Skin of body (tissue), 2 donors: ENCODE data around the gene ADARB2. TPM values are rescaled to one million over a fixed set of nuclear protein-coding genes. Genes with fewer than 3 reads are reported as not detected.

ENCODE experiments used
- DNase-seq: peaks from one replicate; lab custom pipeline; 2025; lab: John Stamatoyannopoulos, UW
- total RNA-seq: library from RNA; depleted of rRNA; stranded (reverse); fragments of >200 nt; gene quantifications from one replicate; pipeline ENCODE4 v1.2.3, GENCODE V29; 2014

ADARB2 gene
- total RNA-seq, 1 donor from 2014 or later = 0.10 TPM

GRCh38 chr10:1596482-1597099 is 140.7 kb downstream of the ADARB2 start:
- no peak for DNase-seq

DNA sequence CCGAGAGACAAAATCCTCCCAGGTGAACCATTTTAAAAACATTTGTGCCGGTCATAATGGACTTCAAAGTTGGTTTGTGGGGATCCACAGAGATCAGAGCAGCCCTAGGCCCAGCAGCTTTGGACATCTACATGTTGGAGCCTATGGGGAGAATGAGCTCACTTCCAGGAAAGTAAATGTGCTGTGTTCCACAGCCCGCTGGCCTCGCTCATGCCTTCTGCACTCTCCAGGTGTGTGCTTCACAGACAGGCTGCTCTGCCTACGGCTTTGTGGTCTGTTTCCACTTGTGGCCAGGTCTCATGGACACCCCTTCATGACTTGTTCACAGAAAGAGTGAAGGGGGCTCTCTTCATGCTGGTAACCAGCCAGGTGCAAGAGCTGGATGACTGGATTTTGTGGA is 141.6 kb downstream of the ADARB2 start:
- no peak for DNase-seq

DNA sequence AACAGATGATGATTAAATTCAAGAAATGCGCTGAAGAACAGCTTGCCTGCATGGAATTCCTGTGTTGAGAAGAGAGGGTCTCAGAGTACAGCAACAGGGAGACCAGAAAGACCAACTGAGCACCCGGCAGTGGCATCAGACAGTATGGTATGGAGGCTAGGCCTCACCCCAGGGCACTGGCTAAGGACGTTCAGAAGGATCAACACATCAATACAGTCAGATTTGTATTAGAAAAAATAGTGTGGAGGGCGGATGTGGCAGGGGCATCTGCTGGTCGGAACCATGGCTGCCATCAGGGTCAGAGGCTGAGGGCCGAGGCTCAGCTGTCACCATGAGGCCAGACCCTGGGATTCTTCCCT is 142.1 kb downstream of the ADARB2 start:
- no peak for DNase-seq

DNA sequence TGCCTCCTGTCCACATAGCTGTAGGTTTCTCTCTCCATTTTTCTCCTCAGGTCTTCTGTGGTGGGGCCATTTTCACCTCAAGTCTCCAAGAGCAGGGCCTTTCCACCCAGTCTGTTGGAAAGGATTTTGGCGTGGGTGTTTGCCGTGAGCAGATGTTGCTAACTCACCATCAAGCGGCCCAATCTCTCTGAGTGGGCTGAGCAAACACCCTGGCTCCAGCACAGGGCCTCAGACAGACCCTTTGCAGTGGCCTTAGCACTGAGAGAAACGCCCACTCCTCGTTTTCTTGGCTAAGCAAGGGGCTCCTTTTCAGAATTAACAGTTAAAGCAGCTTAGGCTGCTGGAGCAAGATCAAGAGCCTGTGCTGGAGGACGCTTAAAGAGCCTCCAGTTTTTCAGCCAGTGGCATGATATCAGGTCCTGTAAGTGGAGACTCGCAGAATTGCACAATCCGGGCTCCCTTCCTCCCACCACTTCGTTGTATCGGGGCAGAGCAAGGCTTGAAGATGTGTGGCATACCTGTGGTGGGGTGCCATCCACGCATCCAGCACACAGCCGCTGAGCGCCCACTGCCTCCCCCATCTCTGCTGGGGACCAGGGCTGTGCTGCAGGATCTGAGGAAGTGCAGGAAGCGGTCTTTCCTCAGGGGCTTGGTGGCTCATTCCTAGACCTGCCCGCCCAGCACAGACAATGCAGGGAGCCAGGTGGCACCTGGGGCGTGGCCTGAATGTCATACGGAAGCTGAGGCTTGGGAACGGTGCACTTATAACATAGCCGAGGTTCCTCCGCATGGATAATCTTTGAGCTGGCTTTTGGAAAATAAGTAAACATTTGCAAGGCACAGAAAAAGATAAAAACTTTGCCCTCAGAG is 142.7 kb downstream of the ADARB2 start:
- DNase-seq = no peak

- no peak for DNase-seq
These were observed 145.6 kb downstream of the ADARB2 start for GRCh38 chr10:1591742-1592141.

DNA sequence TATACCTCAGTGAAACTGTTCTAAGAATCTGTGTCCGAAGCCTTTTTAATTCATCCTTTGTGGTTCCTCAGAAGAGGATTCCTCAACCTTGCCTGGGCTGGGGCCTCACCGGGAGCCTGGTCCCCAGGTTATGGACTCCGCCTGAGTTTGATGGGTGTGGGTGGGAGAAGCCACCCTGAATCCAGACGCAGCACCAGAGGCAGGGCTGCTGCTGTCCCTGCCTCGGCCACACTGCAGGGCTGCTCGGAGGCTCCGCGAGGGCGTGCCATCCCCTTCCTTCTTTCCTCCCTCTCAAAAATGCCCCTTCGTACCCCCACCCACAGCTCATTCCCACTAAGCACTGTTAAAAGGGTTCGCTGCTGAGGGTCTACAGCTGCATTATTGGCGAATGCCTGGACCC is 146.3 kb downstream of the ADARB2 start:
- no peak for DNase-seq

GRCh38 chr10:1589257-1589656 is 148.1 kb downstream of the ADARB2 start:
- DNase-seq = no peak

DNA sequence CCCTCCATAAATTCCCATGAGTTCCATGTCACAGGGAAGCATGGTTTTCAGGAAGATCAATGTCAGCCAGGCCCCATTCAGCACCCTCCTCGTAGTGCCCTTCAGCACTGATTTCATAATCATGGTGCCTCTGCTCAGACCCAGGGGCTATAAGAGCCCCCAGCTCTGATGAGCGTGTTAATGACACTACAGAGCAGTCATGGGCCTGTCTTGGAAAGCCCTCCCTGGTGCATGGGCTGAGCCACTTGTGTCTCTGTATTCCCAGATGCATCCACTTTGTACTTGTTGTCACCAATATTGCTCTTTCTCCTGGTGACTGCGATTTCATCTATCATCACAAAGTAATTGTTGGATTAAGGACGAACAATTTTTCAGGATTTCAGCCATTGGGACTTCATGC is 154.6 kb downstream of the ADARB2 start:
- DNase-seq = no peak

DNA sequence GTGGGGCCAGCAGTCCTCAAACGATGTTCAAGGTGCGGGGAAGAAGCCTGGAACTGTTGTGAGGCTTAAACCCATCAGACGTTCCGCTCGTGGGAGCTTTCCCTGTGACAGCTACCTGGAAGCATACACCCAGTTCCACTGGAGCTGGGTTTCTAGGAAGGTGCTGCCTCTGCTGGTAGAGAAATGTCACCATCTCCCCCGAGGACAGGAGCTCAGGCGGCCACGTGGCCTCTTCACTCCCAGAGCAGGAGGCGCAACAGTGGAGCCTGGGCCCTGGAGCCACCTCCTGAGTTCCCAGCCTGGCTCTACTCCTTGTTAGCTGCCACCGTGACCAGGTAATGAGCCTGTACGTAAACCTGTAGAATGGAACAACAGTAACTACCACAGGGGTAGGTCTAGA is 156.1 kb downstream of the ADARB2 start:
- DNase-seq = no peak

GRCh38 chr10:1579671-1580070 is 157.7 kb downstream of the ADARB2 start:
- DNase-seq = no peak

DNA sequence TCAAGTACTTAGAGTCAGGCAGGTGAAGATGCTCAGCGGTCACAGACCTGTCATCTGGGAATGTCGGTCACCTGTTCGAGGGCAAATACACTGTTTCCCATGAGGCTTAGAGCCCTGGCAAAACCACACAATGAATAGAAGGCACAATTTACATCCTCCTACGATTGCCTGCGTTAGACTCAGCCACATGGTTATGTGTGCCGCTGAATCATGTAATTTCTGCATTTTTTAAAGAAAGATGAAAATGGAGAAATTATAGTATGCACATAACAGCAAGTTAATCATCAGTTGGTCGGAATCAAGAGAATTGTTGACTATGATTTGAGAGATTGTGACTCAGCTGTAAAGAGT is 158.2 kb downstream of the ADARB2 start:
- no peak for DNase-seq

GRCh38 chr10:1578392-1579140 is 158.8 kb downstream of the ADARB2 start:
- DNase-seq = no peak

- no peak for DNase-seq
These were observed 159.4 kb downstream of the ADARB2 start for GRCh38 chr10:1577945-1578344.

DNA sequence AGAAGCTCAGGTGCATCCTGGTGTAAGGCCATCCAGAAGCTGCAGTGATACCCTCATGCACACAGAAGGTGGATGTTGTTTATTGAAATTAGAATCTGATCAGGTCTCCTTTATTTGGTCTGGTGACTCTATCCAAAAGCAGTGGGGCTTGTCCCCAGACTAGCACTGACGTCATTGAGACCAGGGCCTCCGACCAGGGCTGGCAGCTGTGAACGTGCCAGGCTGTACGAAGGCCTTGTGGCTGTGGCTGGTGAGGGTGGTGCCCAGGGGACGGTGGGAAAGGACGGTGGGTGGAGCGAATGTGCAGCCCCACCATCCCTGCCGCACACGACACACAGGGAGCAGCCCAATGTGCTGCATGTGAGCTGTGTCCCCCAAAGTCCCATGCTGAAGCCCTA is 160.0 kb downstream of the ADARB2 start:
- DNase-seq = no peak

DNA sequence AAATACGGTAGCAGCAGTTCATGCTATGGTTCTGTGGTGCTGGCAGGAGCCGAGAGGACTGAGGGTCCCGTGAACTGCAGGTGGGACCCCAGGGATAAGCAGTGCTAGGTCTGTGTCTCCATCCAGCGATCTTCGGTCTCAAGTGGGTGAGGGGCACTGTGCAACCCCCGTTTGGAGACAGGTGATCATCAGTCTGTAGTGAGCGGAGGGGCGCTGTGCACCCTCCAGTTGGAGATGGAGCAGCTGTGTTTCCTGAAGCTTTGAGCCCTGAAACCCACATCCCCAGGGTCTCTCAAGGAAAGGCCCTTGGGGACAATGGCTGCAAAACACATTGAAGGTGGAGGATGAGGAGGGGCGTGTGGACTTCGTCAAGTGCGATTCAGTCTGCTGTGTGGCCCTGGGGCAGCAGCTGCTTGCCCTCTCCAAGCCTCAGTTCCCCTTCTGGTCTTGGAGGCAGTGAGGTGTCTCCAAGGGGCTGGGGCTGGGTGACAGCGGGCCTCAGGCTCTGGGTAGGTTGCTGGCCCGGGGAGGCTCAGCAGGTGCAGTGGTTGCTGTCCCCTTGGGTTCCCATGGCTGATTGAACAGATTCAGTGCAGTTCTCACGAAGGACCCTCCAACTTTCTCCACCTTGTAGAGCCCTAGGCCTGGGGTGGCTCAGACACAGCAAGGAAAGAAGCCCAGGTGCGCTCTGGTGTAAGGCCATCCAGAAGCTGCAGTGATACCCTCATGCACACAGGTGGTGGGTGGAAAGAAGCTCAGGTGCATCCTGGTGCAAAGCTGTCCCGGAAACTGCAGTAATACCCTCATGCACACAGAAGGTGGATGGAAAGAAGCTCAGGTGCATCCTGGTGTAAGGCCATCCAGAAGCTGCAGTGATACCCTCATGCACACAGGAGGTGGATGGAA is 160.6 kb downstream of the ADARB2 start:
- no peak for DNase-seq

- DNase-seq = no peak
These were observed 161.7 kb downstream of the ADARB2 start for GRCh38 chr10:1575481-1576244.

DNA sequence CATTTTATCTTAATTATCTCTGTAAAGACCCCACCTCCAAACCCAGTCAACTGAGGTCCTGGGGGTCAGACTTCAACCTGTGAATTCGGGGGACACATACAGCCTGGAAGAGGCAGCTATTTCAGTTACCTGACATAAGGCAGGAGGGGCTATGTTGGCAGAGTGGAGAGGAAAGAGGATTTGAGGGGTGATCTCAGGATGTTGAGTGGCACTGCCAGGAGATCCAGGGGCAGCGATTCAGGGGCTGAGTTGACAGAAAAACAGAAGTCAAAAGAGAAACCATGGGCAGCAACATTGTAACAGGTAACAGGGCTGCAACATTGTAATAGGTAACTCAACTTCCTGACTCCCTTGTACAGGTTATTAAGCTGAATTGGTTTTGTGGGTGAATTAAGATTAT is 162.6 kb downstream of the ADARB2 start:
- no peak for DNase-seq

GRCh38 chr10:1573981-1574380 is 163.3 kb downstream of the ADARB2 start:
- no peak for DNase-seq

- DNase-seq = no peak
These were observed 163.9 kb downstream of the ADARB2 start for GRCh38 chr10:1573334-1573969.
